SU-DHL-6 (cell line): Measurements from ENCODE around the gene TRPV2.

Source experiments
- H2AFZ ChIP-seq: fragments of 200-600 bp; sonication (generic); 2 replicates; pipeline ENCODE4 v1.6.1; 2014; ENCODE audit warnings: low read depth, mild to moderate bottlenecking, moderate library complexity, mixed read lengths, antibody characterized with exemption, low read length; ENCODE audit not compliant: severe bottlenecking
- H3F3A ChIP-seq: fragments of 200-600 bp; shearing (Covaris generic); 2 replicates; pipeline ENCODE4 v1.6.0; 2016; ENCODE audit warnings: antibody characterized with exemption, mild to moderate bottlenecking; ENCODE audit not compliant: insufficient read depth
- H3K27ac ChIP-seq: fragments of 200-600 bp; sonication (generic); 2 replicates; pipeline ENCODE4 v1.5.1; 2016; ENCODE audit warnings: low read depth, mild to moderate bottlenecking, low read length, moderate library complexity, mixed read lengths
- H3K27me3 ChIP-seq: fragments of 200-600 bp; sonication (generic), shearing (Covaris generic); 2 replicates; pipeline ENCODE4 v1.6.0; 2014; ENCODE audit warnings: mild to moderate bottlenecking, low read length
- H3K36me3 ChIP-seq: fragments of 200-600 bp; sonication (generic); 2 replicates; pipeline ENCODE4 v1.6.1; 2014; ENCODE audit warnings: mild to moderate bottlenecking, low read length, mixed read lengths
- H3K4me2 ChIP-seq: fragments of 300-600, 200-600 bp; shearing (Covaris generic), sonication (generic); 2 replicates; pipeline ENCODE4 v1.6.0; 2014; ENCODE audit warnings: low read length, low read depth, mild to moderate bottlenecking; ENCODE audit not compliant: poor library complexity, severe bottlenecking
- H3K4me3 ChIP-seq: fragments of 200-600 bp; sonication (generic); 2 replicates; pipeline ENCODE4 v1.5.1; 2014; ENCODE audit warnings: antibody characterized with exemption, low read length, mild to moderate bottlenecking, mixed read lengths; ENCODE audit not compliant: insufficient read depth, poor library complexity, severe bottlenecking
- H3K79me2 ChIP-seq: fragments of 200-600 bp; sonication (generic); 2 replicates; pipeline ENCODE4 v1.6.1; 2014; ENCODE audit warnings: mild to moderate bottlenecking, low read length, moderate library complexity; ENCODE audit not compliant: insufficient read depth
- H3K9ac ChIP-seq: fragments of 200-600 bp; sonication (generic); 2 replicates; pipeline ENCODE4 v1.7.0; 2014; ENCODE audit warnings: mild to moderate bottlenecking, low read length
- H3K9me2 ChIP-seq: fragments of 200-600 bp; sonication (generic); replicated peaks from 2 replicates; pipeline ENCODE4 v1.6.1; 2014; ENCODE audit warnings: low read length; ENCODE audit not compliant: insufficient read depth
- H3K9me3 ChIP-seq: fragments of 200-600 bp; sonication (generic); 2 replicates; pipeline ENCODE4 v1.6.1; 2014; ENCODE audit warnings: low read length, mixed read lengths; ENCODE audit not compliant: insufficient read depth
- H4K20me1 ChIP-seq: fragments of 200-600 bp; sonication (generic); 2 replicates; pipeline ENCODE4 v1.6.1; 2014; ENCODE audit warnings: low read depth, mild to moderate bottlenecking, antibody characterized with exemption, low read length, moderate library complexity, mixed read lengths
- EZH2phosphoT487 ChIP-seq: fragments of 200-600 bp; sonication (generic), shearing (Covaris generic); conservative IDR thresholded peaks from 2 replicates; pipeline ENCODE4 v1.6.1; 2018; ENCODE audit warnings: mild to moderate bottlenecking, antibody characterized with exemption, low read length, moderate library complexity, mixed read lengths
- TF ChIP-seq, protein P1 (sequence below): fragments of 200-600 bp; sonication (generic); IDR thresholded peaks from one replicate; pipeline ENCODE4 v1.5.1; 2017; ENCODE audit warnings: antibody characterized with exemption, mild to moderate bottlenecking, low read length, moderate library complexity; ENCODE audit not compliant: insufficient read depth, poor library complexity, severe bottlenecking

The TRPV2 gene

GRCh38 chr17:16459271-16459670 lies 43.9 kb downstream of the TRPV2 start:
- TF ChIP-seq, protein P1, sequence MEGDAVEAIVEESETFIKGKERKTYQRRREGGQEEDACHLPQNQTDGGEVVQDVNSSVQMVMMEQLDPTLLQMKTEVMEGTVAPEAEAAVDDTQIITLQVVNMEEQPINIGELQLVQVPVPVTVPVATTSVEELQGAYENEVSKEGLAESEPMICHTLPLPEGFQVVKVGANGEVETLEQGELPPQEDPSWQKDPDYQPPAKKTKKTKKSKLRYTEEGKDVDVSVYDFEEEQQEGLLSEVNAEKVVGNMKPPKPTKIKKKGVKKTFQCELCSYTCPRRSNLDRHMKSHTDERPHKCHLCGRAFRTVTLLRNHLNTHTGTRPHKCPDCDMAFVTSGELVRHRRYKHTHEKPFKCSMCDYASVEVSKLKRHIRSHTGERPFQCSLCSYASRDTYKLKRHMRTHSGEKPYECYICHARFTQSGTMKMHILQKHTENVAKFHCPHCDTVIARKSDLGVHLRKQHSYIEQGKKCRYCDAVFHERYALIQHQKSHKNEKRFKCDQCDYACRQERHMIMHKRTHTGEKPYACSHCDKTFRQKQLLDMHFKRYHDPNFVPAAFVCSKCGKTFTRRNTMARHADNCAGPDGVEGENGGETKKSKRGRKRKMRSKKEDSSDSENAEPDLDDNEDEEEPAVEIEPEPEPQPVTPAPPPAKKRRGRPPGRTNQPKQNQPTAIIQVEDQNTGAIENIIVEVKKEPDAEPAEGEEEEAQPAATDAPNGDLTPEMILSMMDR = no peak
- no peak for TF ChIP-seq EZH2phosphoT487
- no peak overlapping the region for H3K4me2 ChIP-seq

GRCh38 chr17:16459855-16460550 lies 44.6 kb downstream of the TRPV2 start:
- Histone ChIP-seq H4K20me1 (no peaks in the 10 kb centered on the region), H3K79me2 (no peaks in the 10 kb centered on the region), H3K9ac (no peak overlapping the region), H3K9me2 (no peaks in the 10 kb centered on the region), H3K27ac (no peak overlapping the region), H3F3A (no peaks in the 10 kb centered on the region), H3K4me3 (no peak overlapping the region), H2AFZ (no peak overlapping the region), H3K4me2 (no peak overlapping the region), H3K36me3 (no peaks in the 10 kb centered on the region), H3K27me3 (no peaks in the 10 kb centered on the region), H3K9me3 (no peaks in the 10 kb centered on the region)
- TF ChIP-seq EZH2phosphoT487 = no peak
- TF ChIP-seq, protein P1 = no peak

More at GRCh38 chr17:16459271-16459670, 43.9 kb downstream of the TRPV2 start:
- Histone ChIP-seq H4K20me1 (no peaks in the 10 kb centered on the region), H3K9me3 (no peaks in the 10 kb centered on the region), H3K27me3 (no peaks in the 10 kb centered on the region), H3K36me3 (no peaks in the 10 kb centered on the region), H3K27ac (no peak overlapping the region), H3K79me2 (no peaks in the 10 kb centered on the region), H3K9ac (no peak overlapping the region), H2AFZ (no peak overlapping the region), H3K9me2 (no peaks in the 10 kb centered on the region), H3F3A (no peaks in the 10 kb centered on the region), H3K4me3 (no peak overlapping the region)

DNA sequence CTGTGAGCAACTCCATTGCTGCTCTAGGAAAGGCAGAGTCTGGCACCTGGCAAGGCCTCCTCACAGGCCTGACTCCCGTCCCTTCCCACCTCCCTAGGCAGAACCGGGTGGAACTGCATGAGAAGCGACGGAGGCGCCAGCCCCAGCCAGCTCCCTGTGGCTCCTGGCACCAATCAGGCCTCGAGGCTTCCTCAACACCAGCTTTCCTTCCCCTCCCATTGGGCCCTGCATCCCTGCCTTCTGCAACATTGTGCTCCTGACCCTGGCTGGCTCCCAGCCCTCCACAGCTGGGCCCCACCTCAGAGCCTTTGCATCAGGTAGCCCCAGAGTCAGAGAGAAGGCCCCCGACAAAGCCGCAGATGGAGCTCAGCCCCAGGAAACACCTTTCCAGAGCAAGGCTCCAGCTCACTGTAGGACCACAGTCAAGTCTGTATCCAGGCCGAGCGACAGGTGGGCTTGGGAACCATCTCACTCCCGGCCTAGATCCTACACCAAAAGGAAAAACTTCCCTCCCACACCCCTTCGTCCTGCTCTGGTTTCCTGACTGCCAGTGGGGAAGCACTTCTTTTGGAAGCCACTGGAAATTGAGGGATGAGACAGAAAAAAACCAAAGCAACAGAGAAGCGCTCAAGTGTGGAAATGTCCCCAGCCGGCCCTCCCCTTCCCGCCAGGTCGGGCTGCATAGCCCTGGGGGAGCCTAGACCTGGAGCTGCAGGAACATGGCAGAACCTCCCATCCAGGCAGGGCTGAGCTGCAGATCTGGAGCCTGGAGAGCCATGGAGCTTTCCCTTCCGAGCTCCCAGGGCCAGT lies 45.6 kb downstream of the TRPV2 start:
- no peak overlapping the region for H3K27ac ChIP-seq
- no peaks in the 10 kb centered on the region for H3K36me3 ChIP-seq
- no peaks in the 10 kb centered on the region for H4K20me1 ChIP-seq
- H3K79me2 ChIP-seq = no peaks in the 10 kb centered on the region
- no peaks in the 10 kb centered on the region for H3K9me2 ChIP-seq
- H3K4me3 ChIP-seq = no peak overlapping the region
- no peaks in the 10 kb centered on the region for H3K27me3 ChIP-seq
- TF ChIP-seq, protein P1 = no peak
- TF ChIP-seq EZH2phosphoT487 = no peak
- no peak overlapping the region for H3K9ac ChIP-seq
- H3K9me3 ChIP-seq = no peaks in the 10 kb centered on the region
- H3F3A ChIP-seq = no peaks in the 10 kb centered on the region
- H2AFZ ChIP-seq = no peak overlapping the region
- H3K4me2 ChIP-seq = no peak overlapping the region
